Effector memory CD4-positive, alpha-beta T cell (primary cell): ENCODE measurements around the gene TPGS1.

Experiments
- DNase-seq, 3 donors: peaks; one replicate each; pipeline ENCODE4 v3.0.0-alpha.2; 2020
- H3K27ac ChIP-seq: 2 replicates; pipeline ENCODE4 v1.7.0; 2013; ENCODE audit warnings: mild to moderate bottlenecking, low read length, moderate library complexity; ENCODE audit not compliant: insufficient read depth, poor library complexity, severe bottlenecking
- H3K27me3 ChIP-seq: replicated peaks from 2 replicates; pipeline ENCODE4 v1.7.0; 2013; ENCODE audit warnings: mild to moderate bottlenecking, low read length; ENCODE audit not compliant: insufficient read depth, control insufficient read depth, poor library complexity, severe bottlenecking
- H3K36me3 ChIP-seq: 2 replicates; pipeline ENCODE4 v1.7.0; 2013; ENCODE audit warnings: mild to moderate bottlenecking, low read length, moderate library complexity; ENCODE audit not compliant: control insufficient read depth, insufficient read depth
- H3K4me1 ChIP-seq: 2 replicates; pipeline ENCODE4 v1.7.0; 2013; ENCODE audit warnings: low read length, mild to moderate bottlenecking; ENCODE audit not compliant: control insufficient read depth, insufficient read depth, poor library complexity, severe bottlenecking
- H3K4me3 ChIP-seq: 2 replicates; pipeline ENCODE4 v1.7.0; 2013; ENCODE audit warnings: low read length, low read depth, mild to moderate bottlenecking; ENCODE audit not compliant: insufficient read depth, poor library complexity, severe bottlenecking
- H3K9me3 ChIP-seq: 2 replicates; pipeline ENCODE4 v1.7.0; 2013; ENCODE audit warnings: mild to moderate bottlenecking, low read length, moderate library complexity; ENCODE audit not compliant: control insufficient read depth

TPGS1 gene

GRCh38 chr19:489418-490196, 17.7 kb upstream of the TPGS1 start:
- no peak for DNase-seq
- no peaks in the 10 kb centered on the region for H3K27me3 ChIP-seq
- H3K4me1 ChIP-seq: peaks cover 6% of the 10 kb centered on the region
- no peaks in the 10 kb centered on the region for H3K9me3 ChIP-seq
- peak overlapping the region; percentile 84 for H3K27ac ChIP-seq
- peak overlapping the region; percentile 86 for H3K4me3 ChIP-seq
- no peaks in the 10 kb centered on the region for H3K36me3 ChIP-seq

- no peaks in the 10 kb centered on the region for H3K36me3 ChIP-seq
- no peak overlapping the region for H3K4me3 ChIP-seq
- H3K27me3 ChIP-seq: no peaks in the 10 kb centered on the region
- DNase-seq: peak in 1 of 3 donors; percentile 25
- H3K9me3 ChIP-seq: no peaks in the 10 kb centered on the region
- H3K4me1 ChIP-seq: peaks cover 15% of the 10 kb centered on the region
- H3K27ac ChIP-seq: no peak overlapping the region
These were observed 16.1 kb upstream of the TPGS1 start for GRCh38 chr19:491146-491741.

DNA sequence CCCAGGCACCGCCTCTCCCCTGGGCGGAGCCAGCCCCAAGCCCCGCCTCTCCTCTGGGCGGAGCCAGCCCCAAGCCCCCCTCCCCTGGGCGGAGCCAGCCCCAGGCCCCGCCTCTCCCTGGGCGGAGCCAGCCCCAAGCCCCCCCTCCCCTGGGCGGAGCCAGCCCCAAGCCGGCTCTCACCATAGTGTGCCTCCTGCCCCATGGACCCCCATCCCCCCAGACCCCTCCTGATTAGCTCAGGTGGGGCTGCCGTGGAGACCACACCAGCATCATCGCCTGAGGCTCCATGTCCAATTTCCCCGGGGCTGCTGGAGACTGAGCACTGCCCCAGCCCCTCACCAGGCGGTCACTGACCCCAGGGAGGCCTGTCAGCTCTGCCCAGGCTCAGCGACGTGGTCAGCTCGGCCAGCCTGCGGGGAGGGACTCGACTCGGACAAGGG, 15.2 kb upstream of the TPGS1 start:
- Histone ChIP-seq H3K27ac (no peak overlapping the region), H3K27me3 (peaks cover 4% of the 10 kb centered on the region), H3K4me3 (no peak overlapping the region), H3K9me3 (no peaks in the 10 kb centered on the region), H3K36me3 (no peaks in the 10 kb centered on the region), H3K4me1 (peaks cover 19% of the 10 kb centered on the region)
- peak; percentile 24 to 56 (median 46) for DNase-seq

GRCh38 chr19:493391-494170, 13.7 kb upstream of the TPGS1 start:
- no peak overlapping the region for H3K4me3 ChIP-seq
- peaks cover 25% of the 10 kb centered on the region for H3K4me1 ChIP-seq
- no peaks in the 10 kb centered on the region for H3K9me3 ChIP-seq
- H3K36me3 ChIP-seq: no peaks in the 10 kb centered on the region
- DNase-seq: no peak
- peaks cover 13% of the 10 kb centered on the region for H3K27me3 ChIP-seq
- H3K27ac ChIP-seq: no peak overlapping the region

DNA sequence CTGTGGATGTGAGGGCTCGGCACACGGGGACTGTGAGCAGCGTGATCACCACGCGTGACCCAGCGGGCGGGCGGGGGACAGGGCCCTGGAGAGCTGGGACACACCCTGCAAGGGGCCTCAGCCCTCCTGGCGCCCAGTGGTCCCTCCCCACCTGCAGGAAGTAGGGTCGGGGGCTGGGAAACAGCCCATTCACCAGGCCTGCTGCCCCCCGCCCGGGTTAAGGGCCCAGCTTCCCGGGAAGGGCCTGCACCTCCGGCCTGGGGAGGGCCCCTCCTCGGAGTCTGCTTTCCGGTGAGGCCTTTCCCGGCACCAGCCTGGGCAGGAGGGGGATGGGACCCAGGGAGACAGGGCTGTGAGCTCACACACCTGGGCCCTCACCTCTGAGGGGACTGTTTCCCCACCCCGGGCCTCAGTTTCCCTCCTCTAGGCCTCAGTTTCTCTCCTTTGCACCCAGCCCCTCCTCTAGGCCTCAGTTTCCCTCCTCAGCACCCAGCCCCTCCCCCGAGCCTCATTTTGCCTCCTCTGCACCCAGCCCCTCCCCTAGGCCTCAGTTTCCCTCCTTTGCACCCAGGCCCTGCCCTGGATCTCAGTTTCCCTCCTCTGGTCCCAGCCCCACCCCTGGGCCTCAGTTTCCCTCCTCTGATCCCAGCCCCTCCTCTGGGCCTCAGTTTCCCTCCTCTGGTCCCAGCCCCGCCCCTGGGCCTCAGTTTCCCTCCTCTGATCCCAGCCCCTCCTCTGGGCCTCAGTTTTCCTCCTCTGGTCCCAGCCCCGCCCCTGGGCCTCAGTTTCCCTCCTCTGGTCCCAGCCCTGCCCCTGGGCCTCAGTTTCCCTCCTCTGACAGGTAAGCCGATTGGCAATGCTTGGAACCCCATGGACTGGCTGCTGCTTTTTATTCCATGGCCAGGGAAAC, 12.9 kb upstream of the TPGS1 start:
- H3K4me1 ChIP-seq: peaks cover 22% of the 10 kb centered on the region
- H3K9me3 ChIP-seq: no peaks in the 10 kb centered on the region
- H3K4me3 ChIP-seq: no peak overlapping the region
- no peak for DNase-seq
- no peaks in the 10 kb centered on the region for H3K36me3 ChIP-seq
- no peak overlapping the region for H3K27ac ChIP-seq
- H3K27me3 ChIP-seq: peaks cover 13% of the 10 kb centered on the region

GRCh38 chr19:495081-495401, 12.3 kb upstream of the TPGS1 start:
- no peaks in the 10 kb centered on the region for H3K9me3 ChIP-seq
- H3K27ac ChIP-seq: no peak overlapping the region
- H3K4me1 ChIP-seq: peaks cover 18% of the 10 kb centered on the region
- no peak overlapping the region for H3K4me3 ChIP-seq
- H3K36me3 ChIP-seq: no peaks in the 10 kb centered on the region
- H3K27me3 ChIP-seq: peaks cover 13% of the 10 kb centered on the region
- DNase-seq: no peak

DNA sequence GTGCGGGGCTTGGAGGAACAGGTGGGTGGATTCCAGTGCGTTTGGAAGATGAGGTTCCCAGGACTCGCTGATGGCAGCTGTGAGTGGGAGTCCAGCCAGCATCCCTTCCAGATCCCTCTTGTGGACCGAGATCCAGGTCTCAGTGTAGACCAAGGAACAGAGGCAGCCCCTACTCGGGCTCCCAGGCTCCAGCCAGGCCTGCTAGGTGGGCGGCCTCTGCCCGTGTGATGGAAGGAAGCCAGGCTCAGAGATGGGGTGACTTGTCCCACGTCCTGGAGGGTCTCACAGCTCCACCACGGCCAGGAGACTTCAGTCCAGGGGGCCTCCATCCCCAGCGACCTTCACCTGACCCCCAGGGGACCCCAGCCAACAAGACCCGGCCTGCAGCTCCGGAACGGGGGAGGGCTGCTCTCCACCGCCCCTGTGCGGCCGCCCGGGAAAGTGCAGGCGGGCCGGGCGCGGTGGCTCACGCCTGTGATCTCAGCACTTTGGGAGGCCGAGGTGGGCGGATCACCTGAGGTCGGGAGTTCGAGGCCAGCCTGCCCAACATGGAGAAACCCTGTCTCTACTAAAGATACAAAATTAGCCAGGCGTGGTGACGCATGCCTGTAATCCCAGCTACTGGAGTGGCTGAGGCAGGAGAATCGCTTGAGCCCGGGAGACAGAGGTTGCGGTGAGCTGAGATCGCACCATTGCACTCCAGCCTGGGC, 11.7 kb upstream of the TPGS1 start:
- Histone ChIP-seq H3K36me3 (no peaks in the 10 kb centered on the region), H3K27me3 (peaks cover 13% of the 10 kb centered on the region), H3K4me1 (peaks cover 18% of the 10 kb centered on the region), H3K27ac (no peak overlapping the region), H3K4me3 (no peak overlapping the region), H3K9me3 (no peaks in the 10 kb centered on the region)
- no peak for DNase-seq

GRCh38 chr19:496112-496665, 11.1 kb upstream of the TPGS1 start, which contains the start of gene MADCAM1:
MADCAM1 (plus strand) TSS chr19:496486; CDS start chr19:496500, 14 bp downstream.
- no peak within 1 kb of the TSS for H3K4me3 ChIP-seq
- H3K9me3 ChIP-seq: no peaks in the 10 kb centered on the region
- no peak for DNase-seq
- peaks cover 18% of the 10 kb centered on the region for H3K4me1 ChIP-seq
- peaks cover 13% of the 10 kb centered on the region for H3K27me3 ChIP-seq
- no peaks in the 10 kb centered on the region for H3K36me3 ChIP-seq
- H3K27ac ChIP-seq: no peak within 1 kb of the TSS

DNA sequence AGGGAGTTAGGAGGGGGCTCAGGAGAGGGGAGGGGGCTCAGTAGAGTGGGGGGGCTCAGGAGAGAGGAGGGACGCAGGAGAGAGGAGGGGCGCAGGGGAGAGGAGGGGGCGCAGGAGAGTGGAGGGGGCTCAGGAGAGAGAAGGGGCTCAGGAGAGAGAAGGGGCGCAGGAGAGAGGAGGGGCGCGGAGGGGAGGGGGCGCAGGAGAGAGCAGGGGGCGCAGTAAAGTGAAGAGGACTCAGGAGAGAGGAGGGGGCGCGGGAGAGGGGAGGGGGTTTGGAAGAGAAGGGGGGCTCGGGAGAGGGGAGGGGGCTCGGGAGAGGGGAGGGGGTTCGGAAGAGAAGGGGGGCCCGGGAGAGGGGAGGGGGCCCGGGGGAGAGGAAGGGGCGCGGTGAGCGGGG, 10.3 kb upstream of the TPGS1 start:
- Histone ChIP-seq H3K36me3 (no peaks in the 10 kb centered on the region), H3K27me3 (peaks cover 13% of the 10 kb centered on the region), H3K4me1 (peaks cover 18% of the 10 kb centered on the region), H3K9me3 (no peaks in the 10 kb centered on the region), H3K4me3 (no peak overlapping the region), H3K27ac (no peak overlapping the region)
- DNase-seq: no peak
